HepG2 (cell line): ENCODE data around the gene DNMT3A. TPM values are rescaled to one million over a fixed set of nuclear protein-coding genes. Genes with fewer than 3 reads are reported as not detected.
A peak's percentile ranks its signal among the peaks of the same experiment; 100 is the strongest.

Experiments used
- BHLHE40 ChIP-seq: IDR thresholded peaks from 2 replicates; pipeline ENCODE4 v1.6.1; 2011; ENCODE audit warnings: low read length, improper control_type of control experiment
- HOXA9 ChIP-seq: sonication (generic); formaldehyde crosslinking; IDR thresholded peaks from 2 replicates; pipeline ENCODE4 v1.8.1; 2022; ENCODE audit warnings: missing genetic modification reagents, mild to moderate bottlenecking, moderate library complexity, borderline replicate concordance
- MAFK ChIP-seq, 2 experiments: IDR thresholded peaks in 1 of 2; conservative IDR thresholded peaks in 1 of 2; 2 replicates each; pipeline ENCODE4 v1.6.1; 2011; ENCODE audit warnings: improper control_type of control experiment in 2 of 2, low read length in 2 of 2
- MXD4 ChIP-seq: IDR thresholded peaks from 2 replicates; pipeline ENCODE4 v1.6.1; 2016; ENCODE audit warnings: mild to moderate bottlenecking, missing biosample characterization, missing genetic modification reagents
- NFYB ChIP-seq: sonication (generic); formaldehyde crosslinking; IDR thresholded peaks from 2 replicates; pipeline ENCODE4 v1.4.0; 2020; ENCODE audit warnings: missing genetic modification reagents
- NKX3-1 ChIP-seq: sonication (generic); formaldehyde crosslinking; IDR thresholded peaks from 2 replicates; pipeline ENCODE4 v1.5.0; 2020; ENCODE audit warnings: missing genetic modification reagents
- PPARG ChIP-seq: conservative IDR thresholded peaks from 2 replicates; pipeline ENCODE4 v1.6.1; 2016; ENCODE audit warnings: missing biosample characterization, missing genetic modification reagents
- SYNCRIP ChIP-seq: fragments of 200-400 bp; formaldehyde crosslinking; IDR thresholded peaks from 2 replicates; pipeline ENCODE4 v1.6.1; 2018; ENCODE audit warnings: mild to moderate bottlenecking, low read depth, low read length; ENCODE audit not compliant: insufficient read depth
- ZNF333 ChIP-seq: sonication (generic); formaldehyde crosslinking; IDR thresholded peaks from 2 replicates; pipeline ENCODE4 v1.4.0; 2020; ENCODE audit warnings: mild to moderate bottlenecking, missing genetic modification reagents, borderline replicate concordance
- ZNF678 ChIP-seq: sonication (generic); formaldehyde crosslinking; IDR thresholded peaks from 2 replicates; pipeline ENCODE4 v1.4.0; 2020; ENCODE audit warnings: mild to moderate bottlenecking, missing genetic modification reagents
- polyA plus RNA-seq, 8 experiments: library from polyadenylated mRNA; depleted of rRNA in 3 of 8; stranded (reverse) in 7 of 8; unstranded in 1 of 8; fragments of >200 nt; fragmentation: Illumina TruSeq in 4 of 8; extraction: Trizol in 4 of 8; gene quantifications; 2 replicates each; pipeline versions ENCODE4 v1.2.1 to v1.2.3, GENCODE V29; 2011 to 2016; ENCODE audit warnings: low read depth in 4 of 8, missing spikeins in 1 of 8, mixed read lengths in 1 of 8; ENCODE audit not compliant: insufficient read depth in 1 of 8
- total RNA-seq, 5 experiments: library from RNA; depleted of rRNA; stranded (reverse); fragments of >200 nt; fragmentation: Illumina TruSeq; extraction: Trizol; gene quantifications; 2 replicates each; pipeline ENCODE4 v1.2.3, GENCODE V29; 2016; ENCODE audit warnings: low read depth in 1 of 5
- TF ChIP-seq, protein P1 (sequence below): sonication (generic); formaldehyde crosslinking; IDR thresholded peaks from 2 replicates; pipeline ENCODE4 v1.4.0; 2020; ENCODE audit warnings: missing genetic modification reagents, borderline replicate concordance
- TF ChIP-seq, protein P2 (sequence below): sonication (generic); formaldehyde crosslinking; IDR thresholded peaks from 2 replicates; pipeline ENCODE4 v1.5.0; 2020; ENCODE audit warnings: missing genetic modification reagents
- TF ChIP-seq, protein P3 (sequence below): sonication (generic); IDR thresholded peaks from 2 replicates; pipeline ENCODE4 v1.6.1; 2016; ENCODE audit warnings: low read depth, borderline replicate concordance
- TF ChIP-seq, protein P4 (sequence below): sonication (generic); formaldehyde crosslinking; IDR thresholded peaks from 2 replicates; pipeline ENCODE4 v1.4.0; 2020; ENCODE audit warnings: mild to moderate bottlenecking, missing genetic modification reagents
- TF ChIP-seq, protein P5 (sequence below): sonication (generic); formaldehyde crosslinking; IDR thresholded peaks from 2 replicates; pipeline ENCODE4 v1.4.0; 2020; ENCODE audit warnings: low read depth, mild to moderate bottlenecking, missing genetic modification reagents

The DNMT3A gene
- total and polyA plus RNA-seq, 2 of the 13 experiments (the other 11 are each of a cell fraction or from before 2014, with no cell fraction given), result 14.7 to 29.1 TPM

DNA sequence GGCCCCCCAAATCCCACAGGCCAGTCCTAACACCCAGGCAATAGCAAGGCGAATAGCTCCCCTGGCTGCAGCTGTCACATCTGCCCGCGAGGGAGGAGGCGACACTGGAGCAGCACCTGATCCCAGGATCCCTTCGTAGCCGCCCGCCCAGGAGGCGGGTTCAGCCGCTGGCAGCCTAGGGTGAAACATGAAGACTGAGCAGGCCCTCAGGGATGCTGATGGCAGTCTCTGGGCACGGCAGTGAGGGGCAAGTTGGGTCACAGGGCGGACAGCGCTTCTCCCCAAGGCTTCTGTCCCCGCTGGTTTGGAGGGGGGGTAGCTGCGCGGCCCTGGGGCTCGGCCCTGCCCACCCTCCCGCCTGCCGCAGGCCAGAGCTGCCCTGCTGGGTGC, 1.9 kb downstream of the DNMT3A start (continued):
- TF ChIP-seq, protein P1, sequence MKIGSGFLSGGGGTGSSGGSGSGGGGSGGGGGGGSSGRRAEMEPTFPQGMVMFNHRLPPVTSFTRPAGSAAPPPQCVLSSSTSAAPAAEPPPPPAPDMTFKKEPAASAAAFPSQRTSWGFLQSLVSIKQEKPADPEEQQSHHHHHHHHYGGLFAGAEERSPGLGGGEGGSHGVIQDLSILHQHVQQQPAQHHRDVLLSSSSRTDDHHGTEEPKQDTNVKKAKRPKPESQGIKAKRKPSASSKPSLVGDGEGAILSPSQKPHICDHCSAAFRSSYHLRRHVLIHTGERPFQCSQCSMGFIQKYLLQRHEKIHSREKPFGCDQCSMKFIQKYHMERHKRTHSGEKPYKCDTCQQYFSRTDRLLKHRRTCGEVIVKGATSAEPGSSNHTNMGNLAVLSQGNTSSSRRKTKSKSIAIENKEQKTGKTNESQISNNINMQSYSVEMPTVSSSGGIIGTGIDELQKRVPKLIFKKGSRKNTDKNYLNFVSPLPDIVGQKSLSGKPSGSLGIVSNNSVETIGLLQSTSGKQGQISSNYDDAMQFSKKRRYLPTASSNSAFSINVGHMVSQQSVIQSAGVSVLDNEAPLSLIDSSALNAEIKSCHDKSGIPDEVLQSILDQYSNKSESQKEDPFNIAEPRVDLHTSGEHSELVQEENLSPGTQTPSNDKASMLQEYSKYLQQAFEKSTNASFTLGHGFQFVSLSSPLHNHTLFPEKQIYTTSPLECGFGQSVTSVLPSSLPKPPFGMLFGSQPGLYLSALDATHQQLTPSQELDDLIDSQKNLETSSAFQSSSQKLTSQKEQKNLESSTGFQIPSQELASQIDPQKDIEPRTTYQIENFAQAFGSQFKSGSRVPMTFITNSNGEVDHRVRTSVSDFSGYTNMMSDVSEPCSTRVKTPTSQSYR (CRISPR knock-in tag), result no peak
- TF ChIP-seq NFYB (CRISPR knock-in tag) (no peak), PPARG (CRISPR knock-in tag) (no peak), ZNF678 (CRISPR knock-in tag) (no peak), SYNCRIP (no peak), HOXA9 (CRISPR knock-in tag) (no peak), MAFK (conservative IDR thresholded peaks at IDR 0.05 in 1 of 2, IDR thresholded peaks at IDR 0.05 in 1 of 2; ENCODE audit: low read length in 2 of 2) (no peak), BHLHE40 (no peak), MXD4 (CRISPR knock-in tag) (no peak), ZNF333 (CRISPR knock-in tag) (no peak), NKX3-1 (CRISPR knock-in tag) (no peak)
- TF ChIP-seq, protein P2, sequence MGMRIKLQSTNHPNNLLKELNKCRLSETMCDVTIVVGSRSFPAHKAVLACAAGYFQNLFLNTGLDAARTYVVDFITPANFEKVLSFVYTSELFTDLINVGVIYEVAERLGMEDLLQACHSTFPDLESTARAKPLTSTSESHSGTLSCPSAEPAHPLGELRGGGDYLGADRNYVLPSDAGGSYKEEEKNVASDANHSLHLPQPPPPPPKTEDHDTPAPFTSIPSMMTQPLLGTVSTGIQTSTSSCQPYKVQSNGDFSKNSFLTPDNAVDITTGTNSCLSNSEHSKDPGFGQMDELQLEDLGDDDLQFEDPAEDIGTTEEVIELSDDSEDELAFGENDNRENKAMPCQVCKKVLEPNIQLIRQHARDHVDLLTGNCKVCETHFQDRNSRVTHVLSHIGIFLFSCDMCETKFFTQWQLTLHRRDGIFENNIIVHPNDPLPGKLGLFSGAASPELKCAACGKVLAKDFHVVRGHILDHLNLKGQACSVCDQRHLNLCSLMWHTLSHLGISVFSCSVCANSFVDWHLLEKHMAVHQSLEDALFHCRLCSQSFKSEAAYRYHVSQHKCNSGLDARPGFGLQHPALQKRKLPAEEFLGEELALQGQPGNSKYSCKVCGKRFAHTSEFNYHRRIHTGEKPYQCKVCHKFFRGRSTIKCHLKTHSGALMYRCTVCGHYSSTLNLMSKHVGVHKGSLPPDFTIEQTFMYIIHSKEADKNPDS, result no peak
- TF ChIP-seq, protein P3, sequence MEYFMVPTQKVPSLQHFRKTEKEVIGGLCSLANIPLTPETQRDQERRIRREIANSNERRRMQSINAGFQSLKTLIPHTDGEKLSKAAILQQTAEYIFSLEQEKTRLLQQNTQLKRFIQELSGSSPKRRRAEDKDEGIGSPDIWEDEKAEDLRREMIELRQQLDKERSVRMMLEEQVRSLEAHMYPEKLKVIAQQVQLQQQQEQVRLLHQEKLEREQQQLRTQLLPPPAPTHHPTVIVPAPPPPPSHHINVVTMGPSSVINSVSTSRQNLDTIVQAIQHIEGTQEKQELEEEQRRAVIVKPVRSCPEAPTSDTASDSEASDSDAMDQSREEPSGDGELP, result peak; percentile 41; the same call in 1 of the 2 replicates
- TF ChIP-seq, protein P4, sequence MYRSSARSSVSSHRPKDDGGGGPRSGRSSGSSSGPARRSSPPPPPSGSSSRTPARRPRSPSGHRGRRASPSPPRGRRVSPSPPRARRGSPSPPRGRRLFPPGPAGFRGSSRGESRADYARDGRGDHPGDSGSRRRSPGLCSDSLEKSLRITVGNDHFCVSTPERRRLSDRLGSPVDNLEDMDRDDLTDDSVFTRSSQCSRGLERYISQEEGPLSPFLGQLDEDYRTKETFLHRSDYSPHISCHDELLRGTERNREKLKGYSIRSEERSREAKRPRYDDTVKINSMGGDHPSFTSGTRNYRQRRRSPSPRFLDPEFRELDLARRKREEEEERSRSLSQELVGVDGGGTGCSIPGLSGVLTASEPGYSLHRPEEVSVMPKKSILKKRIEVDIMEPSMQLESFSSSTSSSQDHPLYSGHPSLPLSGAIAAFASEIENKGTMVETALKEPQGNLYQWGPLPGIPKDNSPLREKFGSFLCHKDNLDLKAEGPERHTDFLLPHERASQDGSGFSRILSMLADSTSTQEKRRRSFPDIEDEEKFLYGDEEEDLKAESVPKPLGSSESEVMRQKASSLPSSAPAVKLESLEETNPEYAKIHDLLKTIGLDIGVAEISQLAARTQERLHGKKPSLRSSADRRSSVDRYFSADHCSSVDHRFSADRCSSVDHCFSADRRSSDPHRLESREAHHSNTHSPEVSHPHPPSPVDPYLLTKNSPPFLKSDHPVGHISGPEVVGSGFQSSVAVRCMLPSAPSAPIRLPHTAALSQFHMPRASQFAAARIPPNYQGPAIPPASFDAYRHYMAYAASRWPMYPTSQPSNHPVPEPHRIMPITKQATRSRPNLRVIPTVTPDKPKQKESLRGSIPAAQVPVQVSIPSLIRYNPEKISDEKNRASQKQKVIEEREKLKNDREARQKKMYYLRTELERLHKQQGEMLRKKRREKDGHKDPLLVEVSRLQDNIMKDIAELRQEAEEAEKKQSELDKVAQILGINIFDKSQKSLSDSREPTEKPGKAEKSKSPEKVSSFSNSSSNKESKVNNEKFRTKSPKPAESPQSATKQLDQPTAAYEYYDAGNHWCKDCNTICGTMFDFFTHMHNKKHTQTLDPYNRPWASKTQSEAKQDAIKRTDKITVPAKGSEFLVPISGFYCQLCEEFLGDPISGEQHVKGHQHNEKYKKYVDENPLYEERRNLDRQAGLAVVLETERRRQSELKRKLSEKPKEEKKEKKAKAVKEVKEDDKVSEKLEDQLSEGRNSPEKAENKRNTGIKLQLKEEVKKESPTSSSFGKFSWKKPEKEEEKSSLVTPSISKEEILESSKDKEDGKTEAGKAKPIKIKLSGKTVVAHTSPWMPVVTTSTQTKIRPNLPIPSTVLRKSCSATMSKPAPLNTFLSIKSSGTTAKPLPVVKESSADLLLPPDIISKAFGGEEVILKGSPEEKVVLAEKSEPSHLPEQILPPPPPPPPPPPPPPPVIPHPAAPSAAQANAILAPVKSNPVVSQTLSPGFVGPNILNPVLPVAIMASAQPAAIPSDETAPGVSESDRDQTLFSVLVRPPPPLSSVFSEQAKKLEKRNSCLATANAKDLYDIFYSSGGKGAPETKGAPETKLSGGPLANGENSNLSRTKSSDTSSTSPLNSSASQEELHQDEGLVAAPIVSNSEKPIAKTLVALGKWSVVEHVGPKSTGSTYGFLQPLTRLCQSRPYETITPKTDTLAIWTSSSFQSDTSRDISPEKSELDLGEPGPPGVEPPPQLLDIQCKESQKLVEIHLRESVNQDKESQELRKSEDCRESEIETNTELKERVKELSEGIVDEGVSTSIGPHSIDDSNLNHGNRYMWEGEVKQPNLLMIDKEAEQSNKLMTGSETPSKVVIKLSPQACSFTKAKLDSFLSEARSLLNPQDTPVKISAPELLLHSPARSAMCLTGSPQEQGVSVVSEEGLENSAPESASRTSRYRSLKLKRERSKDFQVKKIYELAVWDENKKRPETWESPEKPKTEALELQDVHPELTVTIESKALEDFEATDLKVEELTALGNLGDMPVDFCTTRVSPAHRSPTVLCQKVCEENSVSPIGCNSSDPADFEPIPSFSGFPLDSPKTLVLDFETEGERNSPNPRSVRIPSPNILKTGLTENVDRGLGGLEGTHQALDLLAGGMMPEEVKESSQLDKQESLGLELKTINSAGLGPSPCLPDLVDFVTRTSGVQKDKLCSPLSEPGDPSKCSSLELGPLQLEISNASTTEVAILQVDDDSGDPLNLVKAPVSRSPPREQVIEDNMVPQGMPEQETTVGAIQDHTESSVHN (CRISPR knock-in tag), result no peak
- TF ChIP-seq, protein P5, sequence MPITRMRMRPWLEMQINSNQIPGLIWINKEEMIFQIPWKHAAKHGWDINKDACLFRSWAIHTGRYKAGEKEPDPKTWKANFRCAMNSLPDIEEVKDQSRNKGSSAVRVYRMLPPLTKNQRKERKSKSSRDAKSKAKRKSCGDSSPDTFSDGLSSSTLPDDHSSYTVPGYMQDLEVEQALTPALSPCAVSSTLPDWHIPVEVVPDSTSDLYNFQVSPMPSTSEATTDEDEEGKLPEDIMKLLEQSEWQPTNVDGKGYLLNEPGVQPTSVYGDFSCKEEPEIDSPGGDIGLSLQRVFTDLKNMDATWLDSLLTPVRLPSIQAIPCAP (CRISPR knock-in tag), result no peak
